HG03460 (cell line): ENCODE measurements around the gene SORT1.
"Not testable (repeated sequence)": the region's sequence is repeated elsewhere in the genome, so short reads cannot be mapped to it uniquely, and the experiment has no call there.

Source experiments
- ATAC-seq: cut with Tn5 transposase; IDR thresholded peaks from one replicate; pipeline ENCODE4 v1.9.1; 2021; ENCODE audit not compliant: unreplicated experiment

SORT1 gene

GRCh38 chr1:109397581-109398342 is at the start of gene SORT1:
Gene SORT1 (minus strand): TSS chr1:109397918. CDS start chr1:109397892, 26 bp downstream.
- peak; percentile 80 for ATAC-seq

GRCh38 chr1:109445949-109446695 is 48.4 kb upstream of the SORT1 start:
- not testable (repeated sequence) for ATAC-seq

- ATAC-seq, result no peak
Measured at GRCh38 chr1:109444346-109444745, 46.6 kb upstream of the SORT1 start.

GRCh38 chr1:109443476-109443875 is 45.8 kb upstream of the SORT1 start:
- no peak for ATAC-seq

DNA sequence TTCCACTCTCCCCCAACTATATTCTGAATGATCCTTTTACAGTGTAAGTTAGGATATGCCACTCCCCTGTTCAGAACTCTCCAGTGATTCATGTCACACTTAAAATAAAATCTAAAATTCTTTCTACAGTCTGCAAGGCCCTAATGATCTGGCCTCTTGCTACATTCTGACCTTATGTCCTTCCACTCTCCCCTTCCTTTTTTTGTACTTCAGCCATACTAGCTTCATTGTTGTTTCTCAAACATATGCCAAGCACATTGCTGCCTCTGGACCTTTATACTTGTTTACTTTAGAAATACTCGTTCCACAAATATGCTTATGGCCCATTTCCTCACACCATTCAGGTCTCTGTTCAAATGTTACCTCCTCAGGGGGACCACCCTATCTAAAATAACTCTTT is 43.4 kb upstream of the SORT1 start:
- no peak for ATAC-seq

GRCh38 chr1:109438798-109439297 is 41.1 kb upstream of the SORT1 start:
- no peak for ATAC-seq

GRCh38 chr1:109434484-109434883 is 36.8 kb upstream of the SORT1 start:
- ATAC-seq, result no peak

- ATAC-seq, result no peak
Measured at GRCh38 chr1:109433322-109433721, 35.6 kb upstream of the SORT1 start.

DNA sequence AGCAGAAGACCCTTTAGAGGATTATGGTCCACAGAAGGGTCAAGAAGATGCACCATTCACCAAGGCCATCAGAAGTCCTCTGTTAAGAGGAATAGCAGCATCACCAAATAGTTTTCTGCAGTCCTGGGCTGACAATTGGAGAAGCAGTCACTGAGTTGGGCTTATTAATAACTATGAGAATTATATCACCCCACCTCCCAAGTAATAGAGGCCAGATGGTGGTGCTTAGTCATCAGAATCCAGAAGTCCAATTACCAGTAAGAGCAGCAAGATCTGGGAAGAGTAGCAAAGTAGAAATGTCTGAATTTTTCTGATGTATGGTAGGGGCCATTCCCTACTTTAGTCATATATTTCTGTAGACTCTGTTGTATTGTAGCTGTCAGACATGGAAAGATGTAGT is 34.6 kb upstream of the SORT1 start:
- ATAC-seq, result no peak

GRCh38 chr1:109427171-109427467 is 29.4 kb upstream of the SORT1 start:
- ATAC-seq, result no peak

- ATAC-seq, result peak; percentile 96
Measured at GRCh38 chr1:109426281-109427170, 28.8 kb upstream of the SORT1 start, which contains the start of gene PSMA5. Gene PSMA5 (minus strand): TSS chr1:109426448. CDS start chr1:109426330, 118 bp downstream.

DNA sequence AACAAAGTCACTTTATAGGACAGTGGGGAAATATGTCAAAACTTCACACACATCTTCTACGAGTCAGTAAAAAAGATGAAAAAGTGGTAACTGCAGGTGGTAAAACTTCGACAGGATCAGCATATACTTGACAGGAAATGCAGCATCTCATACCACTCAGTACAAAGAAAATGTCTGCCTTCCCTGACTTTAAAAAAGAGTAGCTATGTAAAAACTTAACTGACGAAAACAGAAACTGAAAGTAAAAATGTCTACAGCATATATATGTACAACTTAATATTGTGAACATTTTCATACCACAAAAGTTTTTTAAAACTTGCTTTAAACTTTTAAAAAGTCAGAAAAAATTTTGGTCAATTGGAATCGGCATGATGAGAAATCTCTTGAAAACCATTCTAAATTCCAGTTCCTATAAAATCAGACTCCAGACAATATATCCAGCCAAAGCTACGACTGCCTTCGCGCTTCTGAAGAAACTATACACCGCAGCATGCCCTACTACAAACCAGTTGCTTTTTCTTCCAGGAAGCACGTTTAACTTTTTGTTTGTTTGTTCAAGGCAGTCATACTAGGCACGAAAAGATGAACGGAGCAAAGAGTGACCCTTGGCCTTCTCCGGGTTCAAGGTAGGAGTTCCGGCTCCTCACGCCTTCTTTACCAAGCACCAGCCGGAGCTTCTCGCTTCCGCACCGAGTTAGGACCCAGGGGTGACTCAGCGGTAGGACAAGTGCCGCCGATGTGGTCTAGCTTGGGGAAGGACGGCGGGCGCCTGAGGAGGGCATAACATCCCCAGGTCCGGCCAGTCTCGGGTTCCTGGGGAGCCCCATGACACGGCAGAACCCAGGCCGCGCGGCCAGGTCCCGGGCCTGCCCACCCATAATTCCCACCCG is 27.9 kb upstream of the SORT1 start:
- peak; percentile 29 for ATAC-seq

GRCh38 chr1:109423498-109423897 is 25.8 kb upstream of the SORT1 start:
- ATAC-seq, result no peak

DNA sequence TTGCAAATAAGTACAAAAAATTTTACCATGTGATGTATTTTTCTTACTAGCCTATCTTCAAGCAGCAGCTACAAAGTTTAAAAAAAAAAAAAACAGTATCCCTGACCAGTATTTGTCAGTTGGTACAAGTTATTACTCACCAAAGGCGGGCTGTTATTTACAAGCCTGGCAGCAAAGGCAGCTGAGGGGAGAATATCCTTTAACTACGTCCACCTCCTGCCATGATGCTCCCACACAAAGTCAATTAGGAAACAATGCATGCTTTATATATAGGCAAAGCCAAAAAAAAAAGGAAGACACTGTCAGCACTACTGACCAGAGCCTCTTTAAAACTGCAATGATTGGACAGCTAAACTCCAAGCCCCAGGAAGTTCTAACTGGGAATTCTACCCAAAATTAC is 14.8 kb upstream of the SORT1 start:
- no peak for ATAC-seq

DNA sequence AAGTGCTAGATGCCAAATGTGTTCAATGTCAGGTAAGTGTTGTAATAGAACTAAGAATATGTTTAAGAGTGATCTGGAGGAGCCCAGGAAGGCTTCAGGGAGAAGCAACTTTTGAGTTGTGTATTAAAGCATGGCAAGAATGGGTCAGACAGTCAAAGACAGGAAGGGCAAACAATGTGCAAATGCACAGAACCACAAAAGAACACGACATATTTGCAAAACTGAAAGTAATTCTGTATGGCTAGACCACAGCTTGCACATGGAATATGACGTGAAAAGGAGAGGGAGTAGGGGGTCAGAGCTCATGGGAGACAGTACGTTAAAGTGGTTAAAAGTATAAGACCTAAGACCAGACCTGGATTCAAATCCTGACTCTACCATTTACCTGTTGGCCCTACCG is 7.1 kb upstream of the SORT1 start:
- ATAC-seq, result no peak

DNA sequence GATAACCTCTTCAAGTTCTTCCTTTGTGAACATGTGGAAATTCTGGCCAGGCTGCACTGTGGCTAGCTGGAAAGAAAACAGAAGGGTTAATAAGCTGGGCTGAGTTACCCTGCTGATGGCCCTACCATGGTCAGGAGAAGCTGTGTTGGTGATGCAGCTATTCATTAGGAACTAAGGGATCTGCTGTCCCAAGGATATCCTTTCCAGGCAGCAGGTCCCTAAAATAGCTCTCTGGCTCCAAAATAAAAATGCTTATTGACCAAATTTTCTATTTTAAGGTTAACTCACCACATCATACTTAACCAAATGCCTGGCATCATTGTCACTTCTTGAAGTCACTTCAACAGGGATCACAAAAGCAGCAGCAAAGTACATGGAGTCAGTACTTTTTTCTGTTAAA is 4.3 kb upstream of the SORT1 start:
- no peak for ATAC-seq

- no peak for ATAC-seq
Measured at GRCh38 chr1:109400035-109400655, 2.4 kb upstream of the SORT1 start.

GRCh38 chr1:109399326-109399957 is 1.7 kb upstream of the SORT1 start:
- no peak for ATAC-seq
